HG02884 (cell line): ENCODE data around the gene PSME3.
"Not testable (repeated sequence)": the region's sequence is repeated elsewhere in the genome, so short reads cannot be mapped to it uniquely, and the experiment has no call there.

Experiments used
- ATAC-seq: cut with Tn5 transposase; IDR thresholded peaks from one replicate; pipeline ENCODE4 v1.9.1; 2021; ENCODE audit warnings: mild to moderate bottlenecking, moderate library complexity; ENCODE audit not compliant: unreplicated experiment

Gene PSME3

GRCh38 chr17:42849451-42850181 is 16.4 kb downstream of the PSME3 start:
- ATAC-seq: no peak

- ATAC-seq: no peak
Measured at GRCh38 chr17:42850954-42851353, 17.8 kb downstream of the PSME3 start, which contains the start of gene AOC3. Gene AOC3 (plus strand): TSS chr17:42851199. CDS start chr17:42851344, 145 bp downstream.

- ATAC-seq: not testable (repeated sequence)
Measured at GRCh38 chr17:42851371-42852240, 18.4 kb downstream of the PSME3 start.

- ATAC-seq: no peak
Measured at GRCh38 chr17:42852351-42852750, 19.2 kb downstream of the PSME3 start.

- ATAC-seq: no peak
Measured at GRCh38 chr17:42853004-42853403, 19.8 kb downstream of the PSME3 start.

GRCh38 chr17:42853597-42853967 is 20.4 kb downstream of the PSME3 start:
- no peak for ATAC-seq

- ATAC-seq: no peak
Measured at GRCh38 chr17:42853968-42854790, 21.0 kb downstream of the PSME3 start.

- ATAC-seq: no peak
Measured at GRCh38 chr17:42855048-42855596, 21.9 kb downstream of the PSME3 start.

- ATAC-seq: not testable (repeated sequence)
Measured at GRCh38 chr17:42856093-42856492, 22.9 kb downstream of the PSME3 start.

- not testable (repeated sequence) for ATAC-seq
Measured at GRCh38 chr17:42856516-42856915, 23.3 kb downstream of the PSME3 start.

- ATAC-seq: no peak
Measured at GRCh38 chr17:42857389-42857788, 24.2 kb downstream of the PSME3 start.

GRCh38 chr17:42865638-42866094 is 32.5 kb downstream of the PSME3 start:
- ATAC-seq: no peak

- no peak for ATAC-seq
Measured at GRCh38 chr17:42866216-42866615, 33.0 kb downstream of the PSME3 start.

GRCh38 chr17:42866631-42867575 is 33.7 kb downstream of the PSME3 start:
- no peak for ATAC-seq

GRCh38 chr17:42867694-42868261 is 34.6 kb downstream of the PSME3 start:
- ATAC-seq: not testable (repeated sequence)

- ATAC-seq: no peak
Measured at GRCh38 chr17:42868338-42868737, 35.1 kb downstream of the PSME3 start.

GRCh38 chr17:42871647-42872046 is 38.5 kb downstream of the PSME3 start:
- no peak for ATAC-seq

GRCh38 chr17:42872251-42872965 is 39.2 kb downstream of the PSME3 start:
- no peak for ATAC-seq

- ATAC-seq: no peak
Measured at GRCh38 chr17:42873315-42873714, 40.1 kb downstream of the PSME3 start.
